Measurements from ENCODE around the gene HEATR5A.

Gene HEATR5A

GRCh38 chr14:31307618-31308017, 112.7 kb downstream of the HEATR5A start:
- TF ChIP-seq CTCF (IDR thresholded peaks at IDR 0.05; ENCODE audit: borderline replicate concordance, insufficient read depth, low read depth, low read length) = no peak
- H3K4me3 ChIP-seq (ENCODE audit: low read depth, low read length) = no peak overlapping the region

GRCh38 chr14:31307198-31307597, 113.2 kb downstream of the HEATR5A start:
- no peak for TF ChIP-seq CTCF (IDR thresholded peaks at IDR 0.05; ENCODE audit: borderline replicate concordance, insufficient read depth, low read depth, low read length)

GRCh38 chr14:31303654-31304053, 116.7 kb downstream of the HEATR5A start:
- no peak overlapping the region for H3K4me3 ChIP-seq (ENCODE audit: low read depth, low read length)
- TF ChIP-seq CTCF (IDR thresholded peaks at IDR 0.05; ENCODE audit: borderline replicate concordance, insufficient read depth, low read depth, low read length) = no peak

More at GRCh38 chr14:31307198-31307597, 113.2 kb downstream of the HEATR5A start:
- no peak overlapping the region for H3K4me3 ChIP-seq (ENCODE audit: low read depth, low read length)

GRCh38 chr14:31300883-31301282, 119.5 kb downstream of the HEATR5A start:
- no peak overlapping the region for H3K4me3 ChIP-seq (ENCODE audit: low read depth, low read length)
- no peak for TF ChIP-seq CTCF (IDR thresholded peaks at IDR 0.05; ENCODE audit: borderline replicate concordance, insufficient read depth, low read depth, low read length)

GRCh38 chr14:31300296-31300695, 120.1 kb downstream of the HEATR5A start:
- no peak for TF ChIP-seq CTCF (IDR thresholded peaks at IDR 0.05; ENCODE audit: borderline replicate concordance, insufficient read depth, low read depth, low read length)
- H3K4me3 ChIP-seq (ENCODE audit: low read depth, low read length) = no peak overlapping the region

GRCh38 chr14:31297701-31298344, 122.5 kb downstream of the HEATR5A start:
- TF ChIP-seq CTCF (IDR thresholded peaks at IDR 0.05; ENCODE audit: borderline replicate concordance, insufficient read depth, low read depth, low read length) = no peak
- no peak overlapping the region for H3K4me3 ChIP-seq (ENCODE audit: low read depth, low read length)

GRCh38 chr14:31297112-31297511, 123.2 kb downstream of the HEATR5A start:
- H3K4me3 ChIP-seq (ENCODE audit: low read depth, low read length) = no peak overlapping the region
- no peak for TF ChIP-seq CTCF (IDR thresholded peaks at IDR 0.05; ENCODE audit: borderline replicate concordance, insufficient read depth, low read depth, low read length)

Data from GM12875 (cell line).